ENCODE data around the gene GPR173.

GPR173 gene, protein sequence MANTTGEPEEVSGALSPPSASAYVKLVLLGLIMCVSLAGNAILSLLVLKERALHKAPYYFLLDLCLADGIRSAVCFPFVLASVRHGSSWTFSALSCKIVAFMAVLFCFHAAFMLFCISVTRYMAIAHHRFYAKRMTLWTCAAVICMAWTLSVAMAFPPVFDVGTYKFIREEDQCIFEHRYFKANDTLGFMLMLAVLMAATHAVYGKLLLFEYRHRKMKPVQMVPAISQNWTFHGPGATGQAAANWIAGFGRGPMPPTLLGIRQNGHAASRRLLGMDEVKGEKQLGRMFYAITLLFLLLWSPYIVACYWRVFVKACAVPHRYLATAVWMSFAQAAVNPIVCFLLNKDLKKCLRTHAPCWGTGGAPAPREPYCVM

DNA sequence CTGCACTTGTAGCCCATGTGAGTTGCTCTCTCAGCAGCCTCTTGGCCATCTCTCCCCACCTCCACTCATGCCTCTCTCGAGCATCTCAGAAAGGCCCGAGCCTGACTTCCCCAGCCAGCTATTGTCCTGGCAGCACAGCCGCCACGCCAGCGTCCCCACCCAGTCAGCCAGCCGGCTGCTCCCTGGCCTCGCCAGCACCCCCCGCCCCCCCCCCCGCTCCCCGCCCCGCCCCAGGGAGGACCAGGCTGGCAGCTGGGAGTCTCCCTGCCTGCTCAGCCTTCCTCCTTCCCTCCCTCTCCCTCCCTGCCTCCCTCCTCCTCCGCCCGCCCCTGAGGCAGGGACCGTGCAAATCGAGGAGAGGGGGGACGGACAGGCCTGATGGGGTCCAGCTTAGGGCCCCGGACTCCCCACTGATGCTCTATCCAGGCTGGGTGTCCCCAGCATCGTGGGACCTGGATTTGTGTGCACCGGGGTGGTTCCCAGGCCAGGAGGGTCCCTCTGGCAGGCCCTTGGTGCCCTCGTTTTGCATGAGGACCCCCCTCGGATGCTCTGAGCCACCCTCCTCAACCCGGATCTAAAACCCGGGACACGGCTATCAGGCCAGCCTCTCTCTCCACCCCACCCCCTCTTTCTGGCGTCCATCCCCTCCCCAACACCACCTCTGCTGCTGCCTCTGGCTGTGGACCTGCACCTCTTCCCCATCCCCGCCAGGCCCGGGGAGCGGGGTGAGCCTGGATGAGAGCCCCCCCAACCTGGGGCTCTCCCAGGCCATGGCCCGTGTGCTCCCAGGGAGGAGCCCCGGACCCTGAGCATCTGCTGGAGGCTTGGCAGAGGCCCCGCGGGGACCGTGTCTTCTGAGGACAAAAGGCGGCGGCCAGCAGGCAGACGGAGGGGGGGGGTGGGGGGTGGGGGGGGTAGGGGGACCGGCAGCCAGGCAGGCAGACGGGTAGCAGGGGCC lies at the start of gene GPR173:
Gene GPR173, plus strand, starts transcription at position 621 of the 958 bp plus-strand sequence. CDS start 27,833 bp downstream, outside the sequence.
- DNase-seq: no peak

GRCh38 chrX:53000447-53001135 lies 48.0 kb upstream of the GPR173 start:
- DNase-seq: peak; percentile 11

GRCh38 chrX:53001958-53002357 lies 46.6 kb upstream of the GPR173 start:
- no peak for DNase-seq

DNA sequence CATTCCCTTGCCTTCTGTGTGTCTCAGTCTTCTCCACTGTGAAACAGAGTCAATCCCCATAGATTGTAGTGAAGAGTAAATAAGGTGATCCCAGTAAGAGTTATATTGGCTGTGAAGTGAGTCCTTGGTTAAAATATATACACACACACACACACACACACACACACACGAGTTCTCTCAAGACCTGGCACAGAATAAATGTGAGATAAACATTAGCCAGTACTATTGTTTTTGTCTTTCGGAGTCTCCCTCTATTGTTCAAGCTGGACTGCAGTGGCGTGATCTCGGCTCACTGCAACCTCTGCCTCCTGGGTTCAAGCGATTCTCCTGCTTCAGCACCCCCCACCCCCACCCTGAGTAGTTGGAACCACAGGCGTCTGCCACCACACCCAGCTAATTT lies 45.5 kb upstream of the GPR173 start:
- DNase-seq: no peak

GRCh38 chrX:53004038-53004437 lies 44.6 kb upstream of the GPR173 start:
- no peak for DNase-seq

DNA sequence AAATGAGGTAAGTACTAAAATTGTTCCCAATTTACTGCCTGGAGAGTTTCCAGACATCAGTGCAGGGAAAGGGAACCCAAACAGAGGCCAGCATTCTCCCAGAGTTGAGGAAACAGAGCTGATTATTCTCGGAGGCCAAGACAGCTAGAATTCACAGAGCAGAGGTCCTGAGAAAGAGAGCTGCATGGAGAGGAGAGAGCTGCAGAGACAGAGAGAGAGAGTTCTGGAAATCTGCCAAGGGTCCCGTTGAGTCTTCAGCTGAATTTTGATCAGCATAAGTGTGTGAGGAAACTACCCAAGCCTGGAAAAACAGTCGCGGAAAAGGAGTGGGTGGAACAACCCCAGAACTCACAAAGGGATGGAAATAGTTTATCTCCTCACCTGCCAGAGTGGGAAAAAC lies 43.8 kb upstream of the GPR173 start:
- DNase-seq: no peak

- DNase-seq: no peak
These were observed 43.3 kb upstream of the GPR173 start for GRCh38 chrX:53005327-53005726.

- DNase-seq: no peak
These were observed 39.6 kb upstream of the GPR173 start for GRCh38 chrX:53009032-53009431.

DNA sequence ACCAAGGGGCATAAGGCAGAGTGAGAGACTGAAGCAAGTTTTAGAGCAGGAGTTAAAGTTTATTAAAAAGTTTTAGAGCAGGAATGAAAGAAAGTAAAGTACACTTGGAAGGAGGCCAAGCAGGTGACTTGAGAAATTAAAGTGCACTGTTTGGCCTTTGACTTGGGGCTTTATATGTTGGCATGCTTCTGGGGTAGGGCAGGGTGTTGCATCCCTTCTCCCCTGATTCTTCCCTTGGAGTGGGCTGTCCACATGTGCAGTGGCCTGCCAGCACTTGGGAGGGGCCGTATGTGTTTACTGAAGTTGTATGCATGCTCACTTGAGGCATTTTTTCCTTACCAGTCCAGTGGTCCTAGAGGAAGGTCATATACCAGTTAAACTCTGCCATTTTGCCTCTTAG lies 35.3 kb upstream of the GPR173 start:
- DNase-seq: no peak

- DNase-seq: no peak
These were observed 30.0 kb upstream of the GPR173 start for GRCh38 chrX:53018627-53019026.

- DNase-seq: no peak
These were observed 26.2 kb upstream of the GPR173 start for GRCh38 chrX:53022381-53022780.

GRCh38 chrX:53028678-53029077 lies 19.9 kb upstream of the GPR173 start:
- no peak for DNase-seq

- no peak for DNase-seq
These were observed 17.2 kb upstream of the GPR173 start for GRCh38 chrX:53031380-53031779.

- DNase-seq: no peak
These were observed 12.4 kb upstream of the GPR173 start for GRCh38 chrX:53036149-53036548.

DNA sequence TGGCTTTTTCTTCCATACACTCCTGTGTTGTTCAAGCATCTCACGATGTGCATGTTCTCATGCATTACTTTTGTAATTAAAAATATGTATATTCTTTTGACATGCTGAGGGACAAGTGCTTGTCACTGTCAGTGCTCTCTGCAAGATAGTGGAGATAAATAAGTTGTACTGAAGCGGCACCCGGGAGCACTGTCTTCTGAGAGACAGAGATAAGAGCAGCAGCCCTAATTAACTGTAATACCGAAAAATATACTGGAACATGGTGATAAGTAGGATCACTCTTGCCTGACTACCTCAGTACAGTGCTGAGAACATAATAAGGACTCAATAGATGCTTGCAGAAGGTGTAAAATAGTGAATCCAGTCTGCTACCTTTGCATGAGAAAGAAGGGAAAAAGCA lies 9.4 kb upstream of the GPR173 start:
- DNase-seq: no peak

DNA sequence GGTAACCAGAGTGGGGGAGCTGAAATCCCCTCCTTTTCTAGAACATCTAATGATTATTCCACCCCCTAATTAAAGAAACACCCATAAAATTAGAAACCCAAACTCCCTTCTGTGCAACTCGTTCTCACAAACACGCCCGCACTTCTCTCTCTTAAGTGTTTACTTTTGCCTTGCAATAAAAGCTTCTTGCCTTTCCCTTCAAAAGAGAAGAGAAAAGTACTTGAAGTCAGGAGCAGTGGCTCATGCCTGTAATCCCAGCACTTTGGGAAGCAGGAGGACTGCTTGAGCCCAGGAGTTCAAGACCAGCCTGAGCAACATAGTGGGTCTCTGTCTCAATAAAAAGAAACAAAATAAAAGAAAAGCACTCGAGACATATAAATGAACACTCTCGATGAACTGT lies 3.6 kb upstream of the GPR173 start:
- no peak for DNase-seq

GRCh38 chrX:53047228-53047627 lies 1.4 kb upstream of the GPR173 start:
- DNase-seq: no peak

- no peak for DNase-seq
These were observed 533 bp downstream of the GPR173 start for GRCh38 chrX:53049127-53049517.

DNA sequence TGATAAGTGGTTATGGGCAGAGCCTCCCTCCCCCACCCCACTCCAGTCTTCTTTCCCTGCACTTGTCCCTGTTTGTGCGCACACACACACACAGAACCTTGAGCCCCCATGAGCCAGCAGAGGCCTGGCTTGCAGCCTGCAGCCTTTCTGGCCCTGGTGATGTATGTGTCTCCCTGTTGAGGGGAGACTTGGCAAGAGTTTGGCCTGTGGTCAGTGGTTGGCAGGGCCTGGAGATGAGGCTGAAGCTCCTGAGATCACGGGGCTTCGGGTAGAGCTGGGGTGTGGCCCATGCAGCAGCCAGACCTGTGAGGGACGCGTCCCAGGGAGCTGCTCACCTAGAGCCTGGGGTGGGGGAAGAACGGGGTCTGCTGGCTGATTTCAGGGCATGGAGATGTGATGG lies 2.3 kb downstream of the GPR173 start:
- no peak for DNase-seq

GRCh38 chrX:53055244-53055849 lies 6.8 kb downstream of the GPR173 start:
- no peak for DNase-seq

DNA sequence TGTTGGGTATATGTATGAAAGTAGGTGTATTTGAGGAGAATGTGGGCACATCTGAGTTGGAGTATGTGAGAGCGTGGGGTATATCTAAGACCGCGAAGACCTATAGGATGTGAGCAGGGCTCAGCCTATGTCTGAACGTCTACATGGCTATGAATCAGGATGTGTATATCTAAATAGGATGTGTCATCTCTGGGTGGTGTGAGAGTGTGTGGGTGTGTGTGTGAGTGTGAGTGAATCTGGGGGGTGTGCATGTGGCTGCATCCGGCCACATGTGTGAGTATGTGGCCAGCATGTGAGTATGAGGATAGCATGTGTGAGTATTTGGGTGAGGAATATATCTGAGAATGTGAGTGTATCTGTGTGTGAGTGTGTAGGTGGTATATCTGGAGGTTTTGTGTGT lies 7.7 kb downstream of the GPR173 start:
- no peak for DNase-seq

DNA sequence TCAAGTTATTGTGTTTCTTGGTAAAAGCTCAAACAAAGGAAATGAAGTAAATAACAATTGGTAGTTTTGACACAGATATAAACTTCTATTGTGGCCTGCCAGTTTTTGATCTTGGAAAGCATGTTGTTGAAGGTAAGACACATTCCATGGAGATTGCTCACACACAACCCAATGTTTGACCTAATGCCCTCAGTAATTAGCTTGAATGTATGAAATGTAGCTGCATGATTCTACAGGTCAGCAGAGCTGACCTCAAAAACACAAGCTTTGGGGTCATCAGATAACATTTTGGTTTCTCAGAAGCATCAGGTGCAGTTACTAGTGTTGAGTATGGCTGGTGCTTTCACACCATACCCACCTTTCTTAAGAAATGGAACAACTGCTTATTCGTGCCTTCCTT lies 16.5 kb downstream of the GPR173 start:
- DNase-seq: no peak

GRCh38 chrX:53071064-53071463 lies 22.5 kb downstream of the GPR173 start:
- DNase-seq: no peak
